Activated CD4-positive, alpha-beta T cell treated with anti-CD3 and anti-CD28 coated beads for 4 hours (primary cell): ENCODE data around the gene FABP6.
"Not testable (repeated sequence)": the region's sequence is repeated elsewhere in the genome, so short reads cannot be mapped to it uniquely, and the experiment has no call there.

Experiments
- DNase-seq, 2 donors: peaks; one replicate each; pipeline ENCODE4 v3.0.0-alpha.2; 2020

The FABP6 gene

GRCh38 chr5:160229190-160229742, at the start of gene FABP6:
FABP6 (plus strand) TSS chr5:160229506; CDS start chr5:160229558, 52 bp downstream.
- DNase-seq, result no peak

GRCh38 chr5:160180931-160181330, 48.4 kb upstream of the FABP6 start:
- DNase-seq, result no peak

GRCh38 chr5:160181965-160182622, 47.2 kb upstream of the FABP6 start:
- DNase-seq, result no peak

- DNase-seq, result no peak
Measured at GRCh38 chr5:160183075-160183474, 46.2 kb upstream of the FABP6 start.

- no peak for DNase-seq
Measured at GRCh38 chr5:160185626-160186360, 43.5 kb upstream of the FABP6 start.

- no peak for DNase-seq
Measured at GRCh38 chr5:160186480-160186879, 42.8 kb upstream of the FABP6 start.

- DNase-seq, result no peak
Measured at GRCh38 chr5:160187091-160187490, 42.2 kb upstream of the FABP6 start.

GRCh38 chr5:160188141-160189015, 40.9 kb upstream of the FABP6 start:
- no peak for DNase-seq

- no peak for DNase-seq
Measured at GRCh38 chr5:160192424-160192823, 36.9 kb upstream of the FABP6 start.

GRCh38 chr5:160193076-160193475, 36.2 kb upstream of the FABP6 start:
- not testable (repeated sequence) for DNase-seq

GRCh38 chr5:160193790-160194189, 35.5 kb upstream of the FABP6 start:
- not testable (repeated sequence) for DNase-seq

- no peak for DNase-seq
Measured at GRCh38 chr5:160197341-160198144, 31.8 kb upstream of the FABP6 start.

- DNase-seq, result no peak
Measured at GRCh38 chr5:160198146-160198545, 31.2 kb upstream of the FABP6 start.

GRCh38 chr5:160198841-160199409, 30.4 kb upstream of the FABP6 start:
- no peak for DNase-seq

GRCh38 chr5:160199410-160199911, 29.8 kb upstream of the FABP6 start:
- peak; percentile 60 to 66 for DNase-seq

GRCh38 chr5:160207061-160207460, 22.2 kb upstream of the FABP6 start:
- no peak for DNase-seq

GRCh38 chr5:160209917-160210316, 19.4 kb upstream of the FABP6 start:
- no peak for DNase-seq

- no peak for DNase-seq
Measured at GRCh38 chr5:160210606-160211005, 18.7 kb upstream of the FABP6 start.

GRCh38 chr5:160211352-160211751, 18.0 kb upstream of the FABP6 start:
- DNase-seq, result no peak

GRCh38 chr5:160213537-160213936, 15.8 kb upstream of the FABP6 start:
- DNase-seq, result no peak

GRCh38 chr5:160219356-160219755, 9.9 kb upstream of the FABP6 start:
- no peak for DNase-seq

- DNase-seq, result no peak
Measured at GRCh38 chr5:160221082-160221481, 8.2 kb upstream of the FABP6 start.
